Neuronal stem cell (in vitro differentiated cells): ENCODE results near the gene EXOC3L4.

Experiments
- DNase-seq: peaks from one replicate; pipeline ENCODE4 v3.0.0-alpha.2; 2013; ENCODE audit warnings: low spot score
- H2AFZ ChIP-seq: one replicate; pipeline ENCODE4 v1.6.1; 2013; ENCODE audit warnings: mild to moderate bottlenecking, low read length, inconsistent platforms
- H2AK5ac ChIP-seq: 2 replicates; pipeline ENCODE4 v1.6.1; 2013; ENCODE audit warnings: low read depth, mild to moderate bottlenecking, inconsistent platforms, low read length, moderate library complexity, mixed read lengths
- H2BK120ac ChIP-seq: 2 replicates; pipeline ENCODE4 v1.6.1; 2013; ENCODE audit warnings: low read depth, mild to moderate bottlenecking, inconsistent platforms, low read length, moderate library complexity, mixed read lengths
- H2BK12ac ChIP-seq: one replicate; pipeline ENCODE4 v1.6.1; 2013; ENCODE audit warnings: low read length, inconsistent platforms
- H2BK15ac ChIP-seq: 2 replicates; pipeline ENCODE4 v1.6.1; 2013; ENCODE audit warnings: mild to moderate bottlenecking, low read length, inconsistent platforms, mixed read lengths
- H2BK5ac ChIP-seq: one replicate; pipeline ENCODE4 v1.6.1; 2013; ENCODE audit warnings: inconsistent platforms, mild to moderate bottlenecking, low read length, moderate library complexity
- H3K14ac ChIP-seq: one replicate; pipeline ENCODE4 v1.6.1; 2013; ENCODE audit warnings: low read length, inconsistent platforms
- H3K18ac ChIP-seq: 2 replicates; pipeline ENCODE4 v1.6.1; 2013; ENCODE audit warnings: low read length, inconsistent platforms
- H3K23ac ChIP-seq: 2 replicates; pipeline ENCODE4 v1.6.1; 2013; ENCODE audit warnings: low read depth, mild to moderate bottlenecking, mixed read lengths, low read length, inconsistent platforms; ENCODE audit not compliant: poor library complexity
- H3K27ac ChIP-seq: replicated peaks from 3 replicates; pipeline ENCODE4 v1.5.1; 2013; ENCODE audit warnings: low read length, inconsistent platforms
- H3K27me3 ChIP-seq, 3 experiments: 2 replicates each; pipeline ENCODE4 v1.6.1; 2013; ENCODE audit warnings: low read length in 3 of 3, mild to moderate bottlenecking in 2 of 3, inconsistent platforms in 1 of 3, low read depth in 1 of 3, mixed read lengths in 1 of 3, moderate library complexity in 1 of 3; ENCODE audit not compliant: control insufficient read depth in 3 of 3, insufficient read depth in 3 of 3
- H3K36me3 ChIP-seq, 2 donors: replicated peaks in 1 of 2; 2 replicates each; pipeline ENCODE4 v1.6.1; 2013; ENCODE audit warnings: low read length in 2 of 2; ENCODE audit not compliant: control insufficient read depth in 2 of 2, insufficient read depth in 2 of 2
- H3K4ac ChIP-seq: 2 replicates; pipeline ENCODE4 v1.6.1; 2013; ENCODE audit warnings: inconsistent platforms, mild to moderate bottlenecking, low read length, moderate library complexity
- H3K4me1 ChIP-seq, 2 donors: 1 replicate in 1 of 2; 2 replicates in 1 of 2; pipeline ENCODE4 v1.6.1; 2013; ENCODE audit warnings: low read length in 2 of 2, low read depth in 1 of 2; ENCODE audit not compliant: control insufficient read depth in 2 of 2, insufficient read depth in 1 of 2
- H3K4me2 ChIP-seq: one replicate; pipeline ENCODE4 v1.6.1; 2013; ENCODE audit warnings: mild to moderate bottlenecking, low read length, inconsistent platforms; ENCODE audit not compliant: insufficient read depth, poor library complexity, severe bottlenecking
- H3K4me3 ChIP-seq, 2 donors: 2 replicates each; pipeline ENCODE4 v1.5.1; 2013; ENCODE audit warnings: low read length in 2 of 2, mild to moderate bottlenecking in 2 of 2, inconsistent platforms in 1 of 2, moderate library complexity in 1 of 2
- H3K79me1 ChIP-seq: one replicate; pipeline ENCODE4 v1.6.1; 2013; ENCODE audit warnings: low read depth, mild to moderate bottlenecking, inconsistent platforms, low read length, moderate library complexity
- H3K9ac ChIP-seq: one replicate; pipeline ENCODE4 v1.6.1; 2013; ENCODE audit warnings: mild to moderate bottlenecking, low read depth, low read length, inconsistent platforms; ENCODE audit not compliant: poor library complexity
- H3K9me3 ChIP-seq, 2 donors: replicated peaks in 1 of 2; 2 replicates each; pipeline versions ENCODE3 to v1.6.1; 2013; ENCODE audit warnings: low read length in 2 of 2, mild to moderate bottlenecking in 2 of 2, inconsistent platforms in 1 of 2, low read depth in 1 of 2, mixed read lengths in 1 of 2, moderate library complexity in 1 of 2; ENCODE audit not compliant: control insufficient read depth in 2 of 2, insufficient read depth in 1 of 2
- H4K8ac ChIP-seq: one replicate; pipeline ENCODE4 v1.6.1; 2013; ENCODE audit warnings: low read depth, mild to moderate bottlenecking, inconsistent platforms, low read length, moderate library complexity
- H4K91ac ChIP-seq: one replicate; pipeline ENCODE4 v1.6.1; 2013; ENCODE audit warnings: low read length, low read depth, mild to moderate bottlenecking, inconsistent platforms; ENCODE audit not compliant: poor library complexity
- WGBS, 2 donors: extraction: QIAGEN DNeasy Blood & Tissue Kit; methylation state at CpG; one replicate each; pipeline ENCODE4 v1.1.7; 2013; ENCODE audit warnings: missing lambda C conversion rate in 2 of 2, mixed read lengths in 1 of 2; ENCODE audit not compliant: insufficient read length in 2 of 2, insufficient replicate concordance in 1 of 2; ENCODE audit errors: extremely low coverage in 2 of 2; 5-methylcytosine and 5-hydroxymethylcytosine counted together

The EXOC3L4 gene

DNA sequence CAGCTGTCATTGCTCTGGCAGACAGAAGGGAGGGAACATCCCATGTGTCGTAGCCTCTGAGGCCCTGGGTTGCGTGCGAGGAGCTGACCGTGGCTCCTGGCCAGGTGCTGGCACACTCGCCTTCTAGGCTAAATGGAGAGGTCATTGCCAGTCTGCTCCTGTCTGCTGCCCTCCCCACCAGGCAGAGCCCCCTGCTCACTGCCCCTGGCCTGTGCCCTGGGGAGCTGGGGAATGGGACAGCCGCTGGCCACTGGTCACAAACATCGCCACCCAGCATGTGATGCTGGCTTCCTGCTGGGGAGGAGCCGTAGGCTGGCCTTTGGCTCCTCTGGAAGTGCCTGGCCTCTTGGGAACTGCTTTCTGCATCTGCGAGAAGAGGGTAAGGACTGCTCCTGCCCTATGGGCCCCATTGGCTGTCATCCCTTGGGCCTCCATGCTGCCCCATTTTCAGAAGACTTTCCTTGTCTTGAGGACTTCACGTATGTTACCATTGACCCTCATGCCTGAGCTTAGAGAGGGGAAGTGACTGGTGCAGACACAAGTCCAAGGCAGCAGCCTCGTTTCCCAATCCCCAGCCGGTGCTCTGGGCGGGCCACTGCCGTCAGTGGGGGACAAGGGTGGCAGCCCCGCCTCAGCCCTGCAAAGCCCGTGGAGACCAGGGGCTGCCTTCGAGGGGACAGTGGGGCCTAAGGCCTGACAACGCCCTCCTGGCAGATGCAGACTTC is 26.8 kb downstream of the EXOC3L4 start:
- peak overlapping the region; percentile 30 for H2BK5ac ChIP-seq
- WGBS, 2 donors, result no CpG with 5 or more reads among the region's 18 CpGs
- no peak overlapping the region for H3K4ac ChIP-seq
- H2BK120ac ChIP-seq, result no peak overlapping the region
- H3K23ac ChIP-seq, result no peak overlapping the region
- H3K27me3 ChIP-seq, result peaks cover 0 to 37% (median 27%) of the 10 kb centered on the region in 3 experiments
- peak overlapping the region; percentile 63 for H3K9ac ChIP-seq
- H4K91ac ChIP-seq, result no peak overlapping the region
- no peak for DNase-seq
- H3K9me3 ChIP-seq, result no peaks in the 10 kb centered on the region
- peak overlapping the region; percentile 28 for H2AFZ ChIP-seq
- H3K79me1 ChIP-seq, result no peaks in the 10 kb centered on the region
- no peak overlapping the region for H3K4me3 ChIP-seq
- no peak overlapping the region for H3K4me2 ChIP-seq
- H4K8ac ChIP-seq, result no peak overlapping the region
- no peak overlapping the region for H3K27ac ChIP-seq
- H3K4me1 ChIP-seq, result peaks cover 14 to 24% of the 10 kb centered on the region in 2 donors
- peak overlapping the region; percentile 92 for H3K18ac ChIP-seq
- peak overlapping the region; percentile 42 for H3K14ac ChIP-seq
- no peaks in the 10 kb centered on the region for H3K36me3 ChIP-seq
- peak overlapping the region; percentile 89 for H2BK12ac ChIP-seq
- H2BK15ac ChIP-seq, result peak overlapping the region; percentile 92
- H2AK5ac ChIP-seq, result peak overlapping the region; percentile 91

DNA sequence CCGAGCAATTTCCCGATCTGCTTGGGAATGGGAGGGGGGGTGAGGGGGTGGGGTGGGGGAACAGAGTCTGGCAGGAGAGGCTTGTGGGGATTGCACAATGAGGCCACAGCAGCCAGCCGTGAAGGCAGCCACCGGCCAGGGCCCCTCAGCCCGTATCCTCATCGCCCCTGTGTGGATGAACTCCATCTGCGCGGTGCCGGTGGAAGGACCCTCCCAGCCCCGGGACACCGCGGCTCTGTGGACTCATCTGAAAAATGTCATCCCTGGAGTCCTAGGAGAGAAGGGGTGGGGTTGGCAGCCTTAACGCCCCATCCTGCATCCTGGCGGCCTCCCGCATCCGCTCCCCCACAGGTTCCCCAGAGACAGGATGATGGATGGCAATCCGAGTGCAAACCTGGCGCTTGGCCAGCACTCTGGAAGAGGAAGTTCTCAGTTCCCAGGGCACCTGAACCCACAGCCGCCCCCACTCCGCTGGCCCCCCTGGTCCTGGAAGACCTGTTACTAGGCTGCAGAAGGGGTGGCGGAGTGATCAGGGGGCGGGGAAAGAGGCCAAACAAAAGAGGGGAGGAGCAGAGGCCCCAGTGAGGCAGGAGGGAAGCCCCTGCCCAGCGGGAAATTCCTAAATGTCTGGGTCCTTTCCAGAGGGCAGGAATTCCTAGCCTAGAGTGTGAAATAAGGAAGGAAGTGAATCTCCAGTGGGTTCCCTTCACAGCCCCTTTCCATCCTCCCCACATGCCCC is 27.5 kb downstream of the EXOC3L4 start:
- Histone ChIP-seq H3K79me1 (peaks cover 1% of the 10 kb centered on the region), H2AFZ (peak overlapping the region; percentile 88), H3K18ac (peak overlapping the region; percentile 94), H3K4ac (peak overlapping the region; percentile 92), H3K27me3 (peaks cover 0 to 42% (median 31%) of the 10 kb centered on the region in 3 experiments), H3K4me1 (peaks cover 17 to 27% of the 10 kb centered on the region in 2 donors), H4K8ac (no peak overlapping the region), H3K36me3 (no peaks in the 10 kb centered on the region), H2BK12ac (peak overlapping the region; percentile 14), H3K14ac (no peak overlapping the region), H3K4me3 (no peak overlapping the region), H4K91ac (no peak overlapping the region), H3K9me3 (no peaks in the 10 kb centered on the region), H3K9ac (peak overlapping the region; percentile 81), H2BK5ac (peak overlapping the region; percentile 69), H2BK120ac (peak overlapping the region; percentile 88), H3K23ac (no peak overlapping the region), H3K4me2 (peak overlapping the region; percentile 43), H2AK5ac (peak overlapping the region; percentile 90), H2BK15ac (peak overlapping the region; percentile 92), H3K27ac (peak overlapping the region; percentile 61)
- no peak for DNase-seq
- WGBS, 2 donors, result no CpG with 5 or more reads among the region's 23 CpGs

DNA sequence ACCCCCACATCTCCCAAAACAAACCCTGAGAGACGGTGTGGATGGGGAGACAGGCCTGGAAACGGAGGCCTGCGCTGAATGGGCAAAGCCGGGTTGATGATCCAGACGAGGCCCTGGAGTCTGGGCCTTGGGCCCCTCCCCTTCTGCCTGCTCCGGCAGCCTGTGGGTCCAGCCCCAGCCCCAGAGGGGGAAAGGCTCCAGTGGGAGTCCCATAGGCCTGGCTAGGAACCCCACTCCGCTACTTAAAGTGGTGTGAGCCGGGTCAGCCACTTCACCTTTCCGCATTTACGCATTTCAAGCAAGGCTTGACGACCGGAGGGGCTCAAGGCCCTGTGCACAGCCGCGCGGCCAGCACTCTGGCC is 28.0 kb downstream of the EXOC3L4 start:
- no CpG with 5 or more reads among the region's 15 CpGs for WGBS, 2 donors
- H3K4ac ChIP-seq, result peak overlapping the region; percentile 92
- no peaks in the 10 kb centered on the region for H3K36me3 ChIP-seq
- H3K23ac ChIP-seq, result peak overlapping the region; percentile 49
- peak overlapping the region in 1 of 2 donors; percentile 37 for H3K4me3 ChIP-seq
- H3K4me1 ChIP-seq, result peaks cover 17 to 29% of the 10 kb centered on the region in 2 donors
- peak overlapping the region; percentile 90 for H2AK5ac ChIP-seq
- no peak overlapping the region for H4K8ac ChIP-seq
- peak overlapping the region; percentile 88 for H2AFZ ChIP-seq
- H3K79me1 ChIP-seq, result peaks cover 3% of the 10 kb centered on the region
- H3K9me3 ChIP-seq, result no peaks in the 10 kb centered on the region
- H2BK15ac ChIP-seq, result peak overlapping the region; percentile 62
- H3K14ac ChIP-seq, result peak overlapping the region; percentile 65
- peak overlapping the region; percentile 61 for H3K27ac ChIP-seq
- H4K91ac ChIP-seq, result peak overlapping the region; percentile 95
- peak overlapping the region; percentile 14 for H2BK12ac ChIP-seq
- peaks cover 0 to 46% (median 34%) of the 10 kb centered on the region in 3 experiments for H3K27me3 ChIP-seq
- H3K4me2 ChIP-seq, result peak overlapping the region; percentile 43
- H3K9ac ChIP-seq, result peak overlapping the region; percentile 35
- peak overlapping the region; percentile 69 for H2BK5ac ChIP-seq
- peak overlapping the region; percentile 88 for H2BK120ac ChIP-seq
- no peak for DNase-seq
- H3K18ac ChIP-seq, result peak overlapping the region; percentile 94
